TTC549 (cell line): ENCODE data around the gene ZSCAN10.

Experiments used
- FAIRE-seq: peaks from 2 replicates; lab custom pipeline; 2012; peaks lifted over from hg19 to GRCh38; lab: Jason Lieb, UNC

The ZSCAN10 gene

GRCh38 chr16:3112058-3112880 lies 13.2 kb upstream of the ZSCAN10 start, which contains the start of gene ZNF205:
Gene ZNF205 (plus strand): TSS chr16:3112586. CDS start chr16:3113431, 845 bp downstream.
- FAIRE-seq, result no peak

GRCh38 chr16:3106205-3106928 lies 7.3 kb upstream of the ZSCAN10 start:
- no peak for FAIRE-seq

DNA sequence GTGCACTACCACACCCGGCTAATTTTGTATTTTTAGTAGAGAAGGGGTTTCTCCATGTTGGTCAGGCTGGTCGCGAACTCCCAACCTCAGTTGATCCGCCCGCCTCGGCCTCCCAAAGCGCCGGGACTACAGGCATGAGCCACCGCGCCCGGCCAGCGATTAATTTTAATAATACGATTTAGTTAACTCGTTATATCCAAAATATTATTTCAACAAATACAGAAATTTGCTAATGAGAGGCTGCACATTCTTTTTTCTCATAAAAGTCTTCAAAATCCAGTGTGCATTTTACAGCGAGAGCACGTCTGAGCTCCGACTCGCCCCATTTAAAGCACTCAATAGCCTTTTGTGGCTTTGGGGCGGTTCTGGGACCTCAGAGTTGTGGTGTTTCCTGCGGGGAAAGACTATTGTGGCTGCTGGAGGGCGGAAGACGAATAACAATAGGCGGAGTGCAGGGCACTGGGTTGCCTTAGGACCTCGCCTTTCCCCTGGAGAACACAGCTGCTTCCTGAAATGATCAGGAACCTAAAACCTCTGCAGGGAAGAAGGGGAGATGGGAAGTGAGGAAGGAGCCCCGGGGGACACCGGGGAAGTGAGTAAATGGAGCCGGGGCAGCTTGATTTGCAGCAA lies 2.9 kb upstream of the ZSCAN10 start:
- FAIRE-seq, result no peak

- FAIRE-seq, result no peak
Measured at GRCh38 chr16:3101018-3101840, 2.1 kb upstream of the ZSCAN10 start.

GRCh38 chr16:3099732-3100499 lies 822 bp upstream of the ZSCAN10 start:
- no peak for FAIRE-seq

DNA sequence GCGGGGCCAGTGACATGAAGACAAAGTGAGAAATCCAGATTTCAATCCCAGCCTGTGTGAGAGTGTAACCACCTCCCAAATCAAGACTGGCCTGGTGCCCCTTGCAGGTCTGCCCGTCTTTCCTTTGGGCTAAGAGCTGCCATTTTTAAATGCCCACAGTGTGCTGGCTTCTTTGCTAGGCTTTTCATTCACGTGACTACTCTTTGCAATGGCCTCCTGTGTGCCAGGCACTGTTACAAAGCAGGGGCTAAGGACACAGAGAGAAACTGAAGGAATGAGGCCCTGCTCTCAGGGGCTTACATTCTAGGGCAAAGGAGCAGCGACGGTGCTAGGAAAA lies 269 bp upstream of the ZSCAN10 start:
- FAIRE-seq, result no peak

DNA sequence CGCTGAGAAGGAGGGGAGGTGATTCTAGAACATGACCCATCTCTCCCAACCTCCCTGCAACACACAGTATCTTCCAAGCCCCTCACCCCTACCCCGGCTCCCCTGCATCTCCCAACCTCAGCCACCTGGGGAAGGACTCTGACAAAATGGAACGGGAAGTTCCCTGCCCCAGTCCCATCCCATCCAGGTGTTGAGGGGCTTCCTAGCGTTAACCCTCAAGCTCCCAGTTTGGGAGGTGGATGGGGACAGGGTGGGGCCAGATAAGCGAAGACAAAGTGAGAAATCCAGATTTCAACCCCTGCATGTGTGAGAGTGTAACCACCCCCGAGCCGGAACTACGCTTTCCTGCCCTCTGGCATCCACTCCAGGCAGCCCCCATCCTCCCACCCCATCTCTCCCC lies 1.8 kb downstream of the ZSCAN10 start:
- FAIRE-seq, result no peak

- no peak for FAIRE-seq
Measured at GRCh38 chr16:3096362-3096761, 2.7 kb downstream of the ZSCAN10 start.

DNA sequence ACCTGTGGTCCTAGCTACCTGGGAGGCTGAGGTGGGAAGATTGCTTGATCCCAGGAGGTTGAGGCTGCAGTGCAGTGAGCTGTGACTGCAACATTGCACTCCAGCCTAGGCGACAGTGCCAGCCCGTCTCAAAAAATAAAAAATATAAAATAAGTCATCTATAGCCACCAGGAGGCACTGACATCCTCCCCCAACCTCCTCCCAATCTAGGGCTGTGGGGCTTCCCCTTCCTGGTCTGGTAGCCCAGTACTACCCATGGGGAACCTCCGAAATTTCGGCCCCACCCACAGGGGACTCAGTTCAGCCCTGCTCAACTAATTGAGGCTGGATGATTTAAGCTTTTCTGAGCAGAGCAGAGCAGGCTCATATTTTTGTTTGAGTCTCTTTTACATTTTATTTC lies 3.2 kb downstream of the ZSCAN10 start:
- FAIRE-seq, result no peak

DNA sequence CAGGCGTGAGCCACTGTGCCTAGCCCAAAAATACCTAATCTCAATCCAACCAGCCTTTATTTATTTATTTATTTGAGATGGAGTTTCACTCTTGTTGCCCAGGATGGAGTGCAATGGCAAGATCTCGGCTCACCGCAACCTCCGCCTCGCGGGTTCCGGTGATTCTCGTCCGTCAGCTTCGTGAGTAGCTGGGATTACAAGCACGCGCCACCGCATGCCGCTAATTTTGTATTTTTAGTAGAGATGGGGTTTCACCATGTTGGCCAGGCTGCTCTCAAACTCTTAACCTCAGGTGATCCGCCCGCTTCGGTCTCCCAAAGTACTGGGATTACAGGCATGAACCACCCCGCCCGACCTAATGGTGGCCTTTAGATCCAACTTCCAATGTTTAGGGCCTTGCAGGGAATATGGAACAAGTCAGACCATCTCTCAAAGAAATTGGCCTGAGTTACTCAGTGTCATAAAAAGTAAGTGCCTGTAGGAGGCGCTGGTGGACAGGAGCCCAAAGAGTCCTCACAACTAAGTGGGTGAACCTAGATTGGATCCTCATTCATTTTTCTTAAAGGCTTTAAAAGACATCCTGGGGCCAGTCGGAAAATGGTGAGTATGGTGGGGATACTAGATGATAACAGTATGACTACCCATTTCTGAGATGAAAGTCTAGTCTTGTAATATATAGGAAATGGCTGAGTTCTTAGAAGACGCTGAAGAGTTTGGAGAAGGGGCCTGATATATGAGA lies 4.6 kb downstream of the ZSCAN10 start:
- FAIRE-seq, result no peak

DNA sequence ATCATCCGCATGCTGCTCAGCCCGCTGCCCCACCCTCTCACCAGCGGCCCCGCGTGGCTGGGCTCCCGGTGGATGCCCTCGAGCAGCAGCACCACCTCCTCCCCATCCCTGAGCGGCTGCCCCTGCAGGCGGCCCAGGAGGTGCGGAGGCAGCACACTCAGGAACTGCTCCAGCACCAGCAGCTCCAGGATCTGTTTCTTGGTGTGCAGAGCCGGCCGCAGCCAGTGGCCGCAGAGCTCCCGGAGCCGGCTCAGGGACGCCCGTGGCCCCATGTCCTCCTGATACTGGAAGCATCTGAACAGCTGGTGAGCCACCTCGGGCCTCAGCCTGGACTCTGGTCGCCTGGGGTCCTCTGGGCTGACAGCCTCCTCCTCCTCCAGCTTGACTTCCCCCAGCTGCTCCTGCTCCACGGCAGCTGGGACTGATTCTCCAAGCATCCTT lies 6.6 kb downstream of the ZSCAN10 start:
- FAIRE-seq, result no peak

DNA sequence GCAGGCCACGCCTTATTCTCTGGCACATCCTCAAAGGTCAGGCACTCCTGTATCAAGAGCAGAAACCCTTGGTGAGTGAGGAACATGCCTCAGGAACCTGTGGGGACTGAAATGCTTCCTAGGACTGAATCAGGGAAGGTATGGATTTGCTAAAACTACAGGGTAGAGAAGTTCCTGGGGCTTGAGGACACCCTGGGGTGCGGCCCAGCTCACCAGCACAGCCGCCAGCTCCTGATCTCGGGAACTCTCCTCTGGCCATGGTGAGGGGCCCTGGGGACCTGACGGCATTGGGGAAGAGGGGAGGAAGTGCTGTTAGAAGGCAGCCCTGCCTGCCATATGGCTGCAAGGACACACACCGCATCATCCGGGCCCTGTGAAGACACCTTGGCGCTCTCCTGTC lies 7.5 kb downstream of the ZSCAN10 start:
- FAIRE-seq, result no peak

DNA sequence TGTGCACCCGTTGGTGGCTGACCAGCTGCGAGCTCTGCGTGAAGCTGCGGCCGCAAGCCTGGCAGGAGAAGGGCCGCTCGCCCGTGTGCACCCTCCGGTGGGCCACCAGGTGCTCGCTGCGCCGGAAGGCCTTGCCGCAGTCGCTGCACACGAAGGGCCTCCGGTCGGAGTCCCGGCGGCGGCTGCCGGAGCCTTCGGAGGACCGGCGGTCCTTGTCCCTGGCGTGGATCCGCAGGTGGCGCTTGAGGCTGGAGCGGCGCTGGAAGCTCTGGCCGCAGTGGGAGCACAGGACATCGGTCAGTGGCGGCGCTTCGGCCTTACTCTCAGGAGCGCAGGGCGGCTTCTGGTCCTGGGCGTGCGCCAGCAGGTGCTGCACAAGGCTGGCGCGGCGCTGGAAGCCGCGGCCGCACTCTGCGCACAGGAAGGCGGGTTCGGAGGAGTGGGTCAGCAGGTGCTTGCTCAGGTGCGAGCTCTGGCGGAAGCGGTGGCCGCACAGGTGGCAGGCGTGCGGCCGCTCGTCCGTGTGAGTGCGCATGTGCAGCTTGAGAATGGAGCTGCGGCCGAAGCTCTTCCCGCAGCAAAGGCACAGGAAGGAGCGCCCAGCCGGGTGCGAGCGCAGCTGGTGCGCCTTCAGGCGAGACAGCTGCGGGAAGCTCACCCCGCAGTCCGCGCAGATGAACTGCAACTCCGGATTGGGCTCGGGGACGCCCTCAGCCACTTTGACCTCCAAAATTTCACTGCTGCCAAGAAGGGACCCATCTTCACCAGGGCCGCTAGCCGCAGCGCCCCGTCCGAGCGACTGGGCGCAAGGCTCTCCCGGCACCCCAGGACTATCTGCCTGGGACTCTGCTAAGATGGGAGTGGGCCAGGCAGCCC lies 9.1 kb downstream of the ZSCAN10 start:
- no peak for FAIRE-seq

GRCh38 chr16:3088925-3089716 lies 10.0 kb downstream of the ZSCAN10 start:
- FAIRE-seq, result no peak

GRCh38 chr16:3088450-3088849 lies 10.6 kb downstream of the ZSCAN10 start:
- no peak for FAIRE-seq

- no peak for FAIRE-seq
Measured at GRCh38 chr16:3087243-3088235, 11.6 kb downstream of the ZSCAN10 start.

- FAIRE-seq, result no peak
Measured at GRCh38 chr16:3086596-3087242, 12.4 kb downstream of the ZSCAN10 start.
